ENCODE measurements around the gene DSP. TPM values are rescaled to one million over a fixed set of nuclear protein-coding genes. Genes with fewer than 3 reads are reported as not detected.
A peak's percentile ranks its signal among the peaks of the same experiment; 100 is the strongest.

DSP gene
- total and polyA plus RNA-seq, 2 of the 13 experiments (the other 11 are each of a cell fraction or from before 2014, with no cell fraction given): 89.8 to 117 TPM

DNA sequence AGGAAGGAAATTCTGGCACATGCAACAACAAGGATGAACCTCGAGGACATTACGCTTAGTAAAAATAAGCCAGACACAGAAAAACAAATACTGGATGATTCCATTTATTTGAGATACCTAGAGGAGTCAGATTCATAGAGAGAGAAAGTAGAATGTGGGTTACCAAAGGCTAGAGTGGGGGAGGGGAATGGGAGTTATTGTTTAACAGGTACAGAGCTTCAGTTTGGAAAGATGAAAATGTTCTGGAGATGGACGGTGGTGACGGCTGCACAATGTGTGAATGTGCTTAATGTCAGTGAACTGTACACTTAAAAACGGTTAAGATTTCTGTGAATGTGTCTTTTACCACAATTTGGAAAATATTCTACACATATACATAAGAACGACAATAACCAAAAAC is 33.9 kb upstream of the DSP start:
- ChIA-PET POLR2A (interaction anchor here (1.2 kb wide), 1 partner anchor 33 kb away, joined by 5 read pairs; the partner anchor contains the start of gene DSP), CTCF (ENCODE audit: low intra/inter-chr PET ratio, low total read pairs) (no interaction called here)
- H3K27me3 ChIP-seq (ENCODE audit: control insufficient read depth in 1 of 2, insufficient read depth in 2 of 2, low read length in 2 of 2): peaks cover 0 to 7% of the 10 kb centered on the region in 2 experiments; a peak in 2 of 5 replicates
- in situ Hi-C loops (cut with HindIII; ENCODE audit: extremely low pct_ligation_motif_present, low pct_unique_long_range_greater_than_20kb): no loop called here
- no peak for ATAC-seq
- FAIRE-seq: no peak
- H3K36me3 ChIP-seq (replicated peaks in 1 of 2; ENCODE audit: control insufficient read depth in 1 of 2, insufficient read depth in 2 of 2, low read length in 2 of 2): no peaks in the 10 kb centered on the region
- no peak overlapping the region for H3K27ac ChIP-seq (ENCODE audit: extremely low read length, insufficient read depth, low read length)
- H3K9ac ChIP-seq (ENCODE audit: insufficient read depth, low read depth, low read length): no peak overlapping the region
- no peaks in the 10 kb centered on the region for H4K20me1 ChIP-seq (ENCODE audit: insufficient read depth, low read length)
- BruUV-seq (replicated peaks): no TSS peak
- no peak overlapping the region for H2AFZ ChIP-seq (ENCODE audit: low read length)
- H3K79me2 ChIP-seq (ENCODE audit: insufficient read depth, low read length): no peaks in the 10 kb centered on the region
- TF ChIP-seq ZNF281 (CRISPR knock-in tag; IDR thresholded peaks at IDR 0.05; ENCODE audit: borderline replicate concordance) (peak; percentile 86), JUND (CRISPR knock-in tag; IDR thresholded peaks at IDR 0.05) (no peak), RARA (CRISPR knock-in tag; IDR thresholded peaks at IDR 0.05) (0 out of 2 replicates have a peak, but pooled peaks have one; percentile 26), ZBED4 (CRISPR knock-in tag; IDR thresholded peaks at IDR 0.05; ENCODE audit: borderline replicate concordance) (no peak), ISL2 (CRISPR knock-in tag; IDR thresholded peaks at IDR 0.05) (no peak), BCL6 (CRISPR knock-in tag; IDR thresholded peaks at IDR 0.05) (peak; percentile 91), ATF3 (CRISPR knock-in tag; IDR thresholded peaks at IDR 0.05) (no peak)
- no peak overlapping the region for H3K4me3 ChIP-seq (replicated peaks in 1 of 3; ENCODE audit: insufficient read depth in 1 of 3, low read depth in 2 of 3, low read length in 3 of 3)
- H3K4me2 ChIP-seq (ENCODE audit: low read depth, low read length): no peak overlapping the region
- no peak for DNase-seq (ENCODE audit: low spot score)
- intact Hi-C loops (cut with micrococcal nuclease; ENCODE audit: unreplicated experiment): no loop called here
- WGBS (ENCODE audit: low lambda C conversion rate): 34% methylated on average over 6 of the region's 6 CpGs
- H3K4me1 ChIP-seq (ENCODE audit: insufficient read depth, low read length): peaks cover 37% of the 10 kb centered on the region
- no peaks in the 10 kb centered on the region for H3K9me3 ChIP-seq (ENCODE audit: low read length)
